AG04450 (cell line): Measurements from ENCODE around the gene PRELP. TPM values are rescaled to one million over a fixed set of nuclear protein-coding genes. Genes with fewer than 3 reads are reported as not detected.

Experiments
- CTCF ChIA-PET: fragments of 300-600, 350-600 bp; formaldehyde crosslinking; extraction: SDS; loops from one replicate; lab custom pipeline; 2022; ENCODE audit warnings: antibody characterized with exemption, inconsistent platforms; lab: Charles Lee
- POLR2A ChIA-PET: fragments of 350-600 bp; formaldehyde crosslinking; extraction: SDS; loops from one replicate; lab custom pipeline; 2021; ENCODE audit warnings: antibody characterized with exemption, inconsistent platforms; lab: Yijun Ruan, JAX
- DNase-seq: peaks from one replicate; pipeline ENCODE4 v3.0.0-alpha.2; 2011; ENCODE audit warnings: low read depth, low spot score
- H3K27ac ChIP-seq: one replicate; pipeline ENCODE4 v1.5.1; 2012; ENCODE audit warnings: low read depth, low read length, control low read depth
- H3K27me3 ChIP-seq: one replicate; pipeline ENCODE4 v1.6.0; 2012; ENCODE audit warnings: low read length; ENCODE audit not compliant: control insufficient read depth, insufficient read depth
- H3K4me3 ChIP-seq: 2 replicates; pipeline ENCODE4 v1.5.1; 2011; ENCODE audit warnings: mild to moderate bottlenecking, low read depth, low read length, control low read depth
- H3K9me3 ChIP-seq: 2 replicates; pipeline ENCODE4 v1.5.1; 2012; ENCODE audit warnings: low read length; ENCODE audit not compliant: control insufficient read depth, insufficient read depth
- CTCF ChIP-seq: IDR thresholded peaks from 2 replicates; pipeline ENCODE4 v1.5.1; 2011; ENCODE audit warnings: low read depth, low read length, control low read depth, inconsistent platforms
- polyA plus RNA-seq: library from polyadenylated mRNA; depleted of rRNA; stranded (reverse); fragments of >200 nt; gene quantifications from 2 replicates; pipeline ENCODE4 v1.2.3, GENCODE V29; 2011

The PRELP gene
- polyA plus RNA-seq, 1 experiment, result 0.68 TPM

GRCh38 chr1:203458078-203458477 is 17.5 kb upstream of the PRELP start:
- no peak for TF ChIP-seq CTCF
- no peak for DNase-seq
- Histone ChIP-seq H3K9me3 (no peaks in the 10 kb centered on the region), H3K27me3 (peaks cover 13% of the 10 kb centered on the region), H3K27ac (no peak overlapping the region), H3K4me3 (no peak overlapping the region)
- ChIA-PET POLR2A (no interaction called here), CTCF (interaction anchor here (0.9 kb wide), 1 partner anchor 116 kb away, joined by 3 read pairs; no protein-coding TSS in a partner anchor)

DNA sequence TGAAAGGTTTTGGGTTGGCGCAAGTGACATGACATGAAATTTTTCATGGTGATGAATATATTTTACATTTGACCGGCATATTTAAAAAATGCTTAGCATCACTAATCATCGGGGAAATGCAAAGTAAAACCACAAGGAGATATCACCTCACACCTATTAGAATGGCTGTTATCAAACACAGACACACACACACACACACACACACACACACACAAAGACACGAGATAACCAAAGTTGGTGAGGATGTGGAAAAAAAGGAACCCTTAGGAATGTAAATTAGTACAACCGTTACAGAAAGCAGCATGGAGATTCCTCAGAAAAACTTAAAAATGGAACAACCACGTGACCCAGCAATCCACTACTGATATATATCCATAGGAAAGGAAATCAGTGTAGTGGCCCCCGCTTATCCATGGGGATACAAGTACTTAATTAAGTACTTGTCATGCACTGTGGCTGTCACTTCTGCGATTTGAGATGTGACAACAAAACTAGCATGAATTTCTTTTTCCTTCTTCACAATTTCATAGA is 15.9 kb upstream of the PRELP start:
- POLR2A ChIA-PET, result no interaction called here
- Histone ChIP-seq H3K9me3 (no peaks in the 10 kb centered on the region), H3K27me3 (peaks cover 6% of the 10 kb centered on the region), H3K27ac (no peak overlapping the region), H3K4me3 (no peak overlapping the region)
- DNase-seq, result no peak
- CTCF ChIA-PET, result interaction anchor here (0.6 kb wide), 1 partner anchor 28 kb away, joined by 3 read pairs; no protein-coding TSS in a partner anchor
- TF ChIP-seq CTCF, result no peak

GRCh38 chr1:203461717-203462116 is 13.9 kb upstream of the PRELP start:
- no peak for TF ChIP-seq CTCF
- DNase-seq, result no peak
- Histone ChIP-seq H3K27me3 (peaks cover 6% of the 10 kb centered on the region), H3K4me3 (no peak overlapping the region), H3K27ac (no peak overlapping the region), H3K9me3 (no peaks in the 10 kb centered on the region)
- ChIA-PET POLR2A (no interaction called here), CTCF (no interaction called here)

DNA sequence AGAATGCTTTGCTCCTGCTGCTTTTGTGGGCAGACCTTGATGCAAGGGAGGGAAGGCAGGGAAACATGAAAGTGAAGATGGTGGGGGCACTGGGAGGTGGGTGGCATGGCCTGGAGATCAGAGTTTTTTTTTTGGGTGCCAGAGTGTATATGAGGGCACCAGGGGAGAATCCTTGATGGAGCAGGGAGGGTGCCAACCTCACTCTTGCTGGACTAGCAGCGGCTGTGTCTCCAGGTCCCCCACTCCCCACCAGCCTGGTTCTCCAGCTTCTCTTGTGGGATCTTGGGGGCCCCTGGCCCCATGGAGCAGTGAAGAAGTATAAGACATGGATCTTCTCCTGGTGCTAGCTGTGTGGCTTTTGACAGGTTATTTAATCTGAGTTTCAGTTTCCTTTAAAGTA is 13.5 kb upstream of the PRELP start:
- no peak for DNase-seq
- Histone ChIP-seq H3K27me3 (peaks cover 2% of the 10 kb centered on the region), H3K4me3 (no peak overlapping the region), H3K9me3 (no peaks in the 10 kb centered on the region), H3K27ac (no peak overlapping the region)
- TF ChIP-seq CTCF, result no peak
- CTCF ChIA-PET, result no interaction called here
- POLR2A ChIA-PET, result no interaction called here

- H3K27me3 ChIP-seq, result peaks cover 2% of the 10 kb centered on the region
- ChIA-PET CTCF (interaction anchor here (0.5 to 2.0 kb wide), 4 partner anchors 13 to 349 kb away, joined by 3 to 9 read pairs (median 4); partner anchors contain the start of gene PRELP), POLR2A (no interaction called here)
- no peak overlapping the region for H3K27ac ChIP-seq
- no peaks in the 10 kb centered on the region for H3K9me3 ChIP-seq
- no peak for DNase-seq
- no peak overlapping the region for H3K4me3 ChIP-seq
- TF ChIP-seq CTCF, result no peak
Observed at GRCh38 chr1:203462878-203463277, 12.7 kb upstream of the PRELP start.
